ENCODE results near the gene RSL24D1.

DNA sequence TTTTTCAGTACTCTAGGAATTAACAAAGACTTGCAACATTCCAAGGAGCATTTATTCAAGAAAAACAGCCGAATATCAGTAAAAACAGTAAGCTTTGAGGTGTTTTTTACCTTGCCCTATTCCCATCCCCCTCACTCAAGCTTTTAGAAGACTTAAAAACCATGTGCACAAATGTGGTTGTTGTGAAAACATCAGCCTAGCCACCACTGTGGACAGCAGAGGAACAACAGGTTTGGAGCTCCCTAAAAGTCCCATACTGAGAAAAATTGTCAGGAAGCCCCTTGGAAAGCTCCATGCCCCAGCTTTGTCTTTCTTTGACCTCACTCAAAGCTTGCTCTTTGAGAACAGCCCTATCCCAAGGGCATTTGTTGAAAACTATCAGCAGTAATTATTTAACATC, 34.7 kb upstream of the RSL24D1 start:
- TF ChIP-seq POLR2A (IDR thresholded peaks at IDR 0.05), result no peak
- TF ChIP-seq, protein P1, sequence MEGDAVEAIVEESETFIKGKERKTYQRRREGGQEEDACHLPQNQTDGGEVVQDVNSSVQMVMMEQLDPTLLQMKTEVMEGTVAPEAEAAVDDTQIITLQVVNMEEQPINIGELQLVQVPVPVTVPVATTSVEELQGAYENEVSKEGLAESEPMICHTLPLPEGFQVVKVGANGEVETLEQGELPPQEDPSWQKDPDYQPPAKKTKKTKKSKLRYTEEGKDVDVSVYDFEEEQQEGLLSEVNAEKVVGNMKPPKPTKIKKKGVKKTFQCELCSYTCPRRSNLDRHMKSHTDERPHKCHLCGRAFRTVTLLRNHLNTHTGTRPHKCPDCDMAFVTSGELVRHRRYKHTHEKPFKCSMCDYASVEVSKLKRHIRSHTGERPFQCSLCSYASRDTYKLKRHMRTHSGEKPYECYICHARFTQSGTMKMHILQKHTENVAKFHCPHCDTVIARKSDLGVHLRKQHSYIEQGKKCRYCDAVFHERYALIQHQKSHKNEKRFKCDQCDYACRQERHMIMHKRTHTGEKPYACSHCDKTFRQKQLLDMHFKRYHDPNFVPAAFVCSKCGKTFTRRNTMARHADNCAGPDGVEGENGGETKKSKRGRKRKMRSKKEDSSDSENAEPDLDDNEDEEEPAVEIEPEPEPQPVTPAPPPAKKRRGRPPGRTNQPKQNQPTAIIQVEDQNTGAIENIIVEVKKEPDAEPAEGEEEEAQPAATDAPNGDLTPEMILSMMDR (IDR thresholded peaks at IDR 0.05), result no peak

Measured in tibial nerve (tissue), 3 donors.